ENCODE results near the gene IGF1R.
"Not testable (repeated sequence)": the region's sequence is repeated elsewhere in the genome, so short reads cannot be mapped to it uniquely, and the experiment has no call there.

Gene IGF1R

GRCh38 chr15:98647774-98648653 is at the start of gene IGF1R:
Gene IGF1R (plus strand): TSS chr15:98648539. CDS start chr15:98649582, 1,043 bp downstream.
- peak; percentile 69 to 78 for DNase-seq (ENCODE audit: low read depth in 2 of 2)

- DNase-seq (ENCODE audit: low read depth in 2 of 2): peak; percentile 4 to 11
Measured at GRCh38 chr15:98599909-98600691, 48.2 kb upstream of the IGF1R start.

- no peak for DNase-seq (ENCODE audit: low read depth in 2 of 2)
Measured at GRCh38 chr15:98604983-98605382, 43.4 kb upstream of the IGF1R start.

GRCh38 chr15:98609144-98609852 is 39.0 kb upstream of the IGF1R start:
- no peak for DNase-seq (ENCODE audit: low read depth in 2 of 2)

- no peak for DNase-seq (ENCODE audit: low read depth in 2 of 2)
Measured at GRCh38 chr15:98610991-98611390, 37.3 kb upstream of the IGF1R start.

GRCh38 chr15:98611808-98612207 is 36.5 kb upstream of the IGF1R start:
- DNase-seq (ENCODE audit: low read depth in 2 of 2): no peak

GRCh38 chr15:98612490-98613110 is 35.7 kb upstream of the IGF1R start:
- no peak for DNase-seq (ENCODE audit: low read depth in 2 of 2)

GRCh38 chr15:98614681-98615080 is 33.7 kb upstream of the IGF1R start:
- DNase-seq (ENCODE audit: low read depth in 2 of 2): no peak

GRCh38 chr15:98616397-98616796 is 31.9 kb upstream of the IGF1R start:
- DNase-seq (ENCODE audit: low read depth in 2 of 2): no peak

GRCh38 chr15:98617328-98617980 is 30.9 kb upstream of the IGF1R start:
- no peak for DNase-seq (ENCODE audit: low read depth in 2 of 2)

GRCh38 chr15:98618576-98618975 is 29.8 kb upstream of the IGF1R start:
- DNase-seq (ENCODE audit: low read depth in 2 of 2): not testable (repeated sequence)

GRCh38 chr15:98620020-98620419 is 28.3 kb upstream of the IGF1R start:
- DNase-seq (ENCODE audit: low read depth in 2 of 2): no peak

- DNase-seq (ENCODE audit: low read depth in 2 of 2): no peak
Measured at GRCh38 chr15:98621021-98621420, 27.3 kb upstream of the IGF1R start.

GRCh38 chr15:98625614-98626013 is 22.7 kb upstream of the IGF1R start:
- DNase-seq (ENCODE audit: low read depth in 2 of 2): no peak

- DNase-seq (ENCODE audit: low read depth in 2 of 2): no peak
Measured at GRCh38 chr15:98626153-98626552, 22.2 kb upstream of the IGF1R start.

- DNase-seq (ENCODE audit: low read depth in 2 of 2): no peak
Measured at GRCh38 chr15:98628216-98628615, 20.1 kb upstream of the IGF1R start.

GRCh38 chr15:98635848-98636247 is 12.5 kb upstream of the IGF1R start:
- no peak for DNase-seq (ENCODE audit: low read depth in 2 of 2)

- DNase-seq (ENCODE audit: low read depth in 2 of 2): no peak
Measured at GRCh38 chr15:98643115-98643514, 5.2 kb upstream of the IGF1R start.

- DNase-seq (ENCODE audit: low read depth in 2 of 2): no peak
Measured at GRCh38 chr15:98646546-98647025, 1.8 kb upstream of the IGF1R start.

GRCh38 chr15:98647026-98647773 is 1.1 kb upstream of the IGF1R start:
- DNase-seq (ENCODE audit: low read depth in 2 of 2): peak in 1 of 2 donors; percentile 52
